ENCODE data around the gene S100A16.
A peak's percentile ranks its signal among the peaks of the same experiment; 100 is the strongest.

S100A16 gene

DNA sequence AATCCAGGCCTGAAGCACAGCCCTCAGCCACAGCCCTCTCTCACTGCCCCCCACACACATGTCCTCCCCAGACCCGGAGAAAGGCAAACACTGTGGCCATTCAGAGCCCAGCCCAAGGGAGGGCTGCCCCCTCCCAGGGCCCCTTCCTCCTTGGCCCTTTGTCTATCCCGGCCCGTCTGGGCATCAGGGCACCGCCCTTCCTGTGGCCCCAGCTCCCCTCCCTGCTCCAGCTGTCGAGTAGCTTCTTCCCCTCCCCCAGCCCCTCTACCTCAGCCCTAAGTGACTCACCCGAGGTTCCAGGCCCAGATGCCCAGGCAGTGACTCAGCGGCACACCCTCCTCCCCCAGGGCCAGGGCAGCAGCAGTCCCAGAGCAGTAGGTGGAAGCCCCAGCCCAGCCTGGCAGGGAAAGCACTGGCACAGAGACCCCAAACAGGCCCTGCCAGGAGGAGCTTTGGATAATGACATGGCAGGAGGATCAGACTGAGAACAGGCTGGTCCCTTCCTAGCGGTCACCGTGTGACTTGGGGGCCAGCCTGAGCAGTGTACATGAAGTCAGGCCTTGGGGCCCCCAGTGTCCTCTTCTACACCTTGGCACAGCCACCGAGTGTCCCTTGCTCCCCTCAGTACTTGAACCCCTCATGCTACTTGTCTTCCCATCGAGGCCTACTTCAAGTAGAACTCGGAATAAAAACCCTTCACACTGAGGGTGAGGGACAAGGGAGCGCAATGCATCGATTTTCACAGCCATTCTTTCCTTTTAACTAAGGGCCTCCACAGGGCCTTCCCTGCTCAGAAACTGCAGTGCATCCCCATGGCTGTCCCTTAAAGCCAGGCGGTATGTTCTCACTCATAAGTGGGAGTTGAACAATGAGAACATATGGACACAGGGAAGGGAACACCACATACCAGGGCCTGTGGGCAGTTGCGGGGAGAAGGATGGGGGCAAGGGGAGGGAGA, 46.2 kb downstream of the S100A16 start:
- peak overlapping the region; percentile 86 for H3K18ac ChIP-seq (ENCODE audit: low read length)
- peak overlapping the region; percentile 9 for H2AK5ac ChIP-seq (ENCODE audit: low read depth, low read length)
- DNase-seq (ENCODE audit: low spot score): peak; percentile 54
- no peak overlapping the region for H3K23ac ChIP-seq (ENCODE audit: low read depth, low read length, poor library complexity)
- peak overlapping the region; percentile 5 for H2BK12ac ChIP-seq (ENCODE audit: low read length)
- no peaks in the 10 kb centered on the region for H3K79me1 ChIP-seq (ENCODE audit: low read depth, low read length)
- no peak overlapping the region for H3K9ac ChIP-seq (ENCODE audit: low read depth, low read length, poor library complexity)
- no peak overlapping the region for H4K91ac ChIP-seq (ENCODE audit: low read depth, low read length, poor library complexity)
- no peak overlapping the region for H4K8ac ChIP-seq (ENCODE audit: low read depth, low read length)
- H3K4ac ChIP-seq (ENCODE audit: low read length): no peak overlapping the region
- H2AFZ ChIP-seq (ENCODE audit: low read length): peak overlapping the region; percentile 96
- H3K36me3 ChIP-seq (replicated peaks in 1 of 2; ENCODE audit: control insufficient read depth in 2 of 2, insufficient read depth in 2 of 2, low read length in 2 of 2): no peaks in the 10 kb centered on the region
- WGBS, 2 donors (ENCODE audit: extremely low coverage in 2 of 2, insufficient read length in 2 of 2, insufficient replicate concordance in 1 of 2): no CpG with 5 or more reads among the region's 16 CpGs
- no peaks in the 10 kb centered on the region for H3K27me3 ChIP-seq (ENCODE audit: control insufficient read depth in 3 of 3, insufficient read depth in 3 of 3, low read depth in 1 of 3, low read length in 3 of 3)
- H3K9me3 ChIP-seq (replicated peaks in 1 of 2; ENCODE audit: control insufficient read depth in 2 of 2, insufficient read depth in 1 of 2, low read depth in 1 of 2, low read length in 2 of 2): no peaks in the 10 kb centered on the region
- peaks cover 22 to 26% of the 10 kb centered on the region in 2 donors for H3K4me1 ChIP-seq (ENCODE audit: control insufficient read depth in 2 of 2, insufficient read depth in 1 of 2, low read depth in 1 of 2, low read length in 2 of 2)
- peak overlapping the region; percentile 4 for H3K27ac ChIP-seq (replicated peaks; ENCODE audit: low read length)
- no peak overlapping the region for H3K14ac ChIP-seq (ENCODE audit: low read length)
- H2BK120ac ChIP-seq (ENCODE audit: low read depth, low read length): peak overlapping the region; percentile 21
- no peak overlapping the region for H2BK5ac ChIP-seq (ENCODE audit: low read length)
- H2BK15ac ChIP-seq (ENCODE audit: low read length): peak overlapping the region; percentile 34
- no peak overlapping the region for H3K4me3 ChIP-seq (ENCODE audit: low read length in 2 of 2)
- H3K4me2 ChIP-seq (ENCODE audit: insufficient read depth, low read length, poor library complexity, severe bottlenecking): no peak overlapping the region

DNA sequence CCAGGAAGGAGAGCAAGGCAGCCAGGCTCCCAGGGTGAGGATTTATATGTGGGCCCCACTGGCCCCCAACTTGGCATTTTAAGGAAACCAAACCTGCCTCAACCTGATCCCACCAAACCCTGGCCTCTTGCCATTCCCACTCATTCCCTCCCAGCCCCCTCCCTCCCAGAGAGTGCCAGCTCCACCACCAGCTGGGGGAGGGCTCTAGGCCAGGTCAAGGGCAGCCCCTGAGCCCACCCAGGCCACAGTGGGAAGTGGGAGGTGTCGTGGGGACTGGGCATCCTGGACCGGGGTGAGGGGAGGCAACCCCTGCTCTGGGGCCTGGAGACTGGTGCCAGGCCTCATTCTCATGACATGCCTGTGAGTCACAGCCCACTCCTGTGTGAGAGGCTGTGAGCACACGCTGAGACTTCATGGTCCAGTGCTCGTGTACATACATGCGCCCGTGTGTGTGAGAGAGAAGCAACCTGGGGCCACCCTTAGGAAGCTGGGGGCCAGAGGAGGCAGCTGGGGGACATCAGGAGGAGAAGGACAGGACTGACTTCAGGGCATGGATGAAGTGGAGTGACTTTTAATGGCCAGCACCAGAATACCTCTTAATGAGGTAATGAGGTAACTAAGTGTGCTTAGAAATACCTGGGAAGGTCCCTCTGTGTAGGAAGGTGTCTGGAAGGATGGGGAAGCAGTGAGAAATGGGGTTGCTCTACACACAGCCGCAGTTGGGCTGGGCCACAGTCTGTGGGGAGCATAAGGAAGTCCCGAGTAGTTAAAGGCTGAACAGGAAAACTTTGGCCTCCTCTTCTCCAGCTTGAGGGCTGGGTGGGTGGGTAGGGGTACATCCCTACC, 47.2 kb downstream of the S100A16 start, which contains the start of gene S100A2:
Gene S100A2 (minus strand): TSS at position 316 of the 846 bp plus-strand sequence. CDS start 1,967 bp downstream, outside the sequence.
- Histone ChIP-seq H2BK12ac (ENCODE audit: low read length) (peak within 1 kb of the TSS; percentile 25), H3K79me1 (ENCODE audit: low read depth, low read length) (no peaks in the 10 kb centered on the region), H2BK120ac (ENCODE audit: low read depth, low read length) (peak within 1 kb of the TSS; percentile 21), H2BK15ac (ENCODE audit: low read length) (peak within 1 kb of the TSS; percentile 86), H4K8ac (ENCODE audit: low read depth, low read length) (no peak within 1 kb of the TSS), H3K9ac (ENCODE audit: low read depth, low read length, poor library complexity) (no peak within 1 kb of the TSS), H3K27ac (replicated peaks; ENCODE audit: low read length) (peak within 1 kb of the TSS; percentile 4), H3K36me3 (replicated peaks in 1 of 2; ENCODE audit: control insufficient read depth in 2 of 2, insufficient read depth in 2 of 2, low read length in 2 of 2) (no peaks in the 10 kb centered on the region), H3K14ac (ENCODE audit: low read length) (no peak within 1 kb of the TSS), H3K4me1 (ENCODE audit: control insufficient read depth in 2 of 2, insufficient read depth in 1 of 2, low read depth in 1 of 2, low read length in 2 of 2) (peaks cover 22 to 26% of the 10 kb centered on the region in 2 donors), H4K91ac (ENCODE audit: low read depth, low read length, poor library complexity) (no peak within 1 kb of the TSS), H3K9me3 (replicated peaks in 1 of 2; ENCODE audit: control insufficient read depth in 2 of 2, insufficient read depth in 1 of 2, low read depth in 1 of 2, low read length in 2 of 2) (no peaks in the 10 kb centered on the region), H3K4me2 (ENCODE audit: insufficient read depth, low read length, poor library complexity, severe bottlenecking) (no peak within 1 kb of the TSS), H3K18ac (ENCODE audit: low read length) (peak within 1 kb of the TSS; percentile 94), H3K4me3 (ENCODE audit: low read length in 2 of 2) (no peak within 1 kb of the TSS), H3K4ac (ENCODE audit: low read length) (no peak within 1 kb of the TSS), H2AK5ac (ENCODE audit: low read depth, low read length) (peak within 1 kb of the TSS; percentile 9), H3K23ac (ENCODE audit: low read depth, low read length, poor library complexity) (no peak within 1 kb of the TSS), H3K27me3 (ENCODE audit: control insufficient read depth in 3 of 3, insufficient read depth in 3 of 3, low read depth in 1 of 3, low read length in 3 of 3) (peaks cover 0 to 3% (median 0%) of the 10 kb centered on the region in 3 experiments), H2AFZ (ENCODE audit: low read length) (peak within 1 kb of the TSS; percentile 96), H2BK5ac (ENCODE audit: low read length) (no peak within 1 kb of the TSS)
- no CpG with 5 or more reads among the region's 8 CpGs for WGBS, 2 donors (ENCODE audit: extremely low coverage in 2 of 2, insufficient read length in 2 of 2, insufficient replicate concordance in 1 of 2)
- no peak for DNase-seq (ENCODE audit: low spot score)

DNA sequence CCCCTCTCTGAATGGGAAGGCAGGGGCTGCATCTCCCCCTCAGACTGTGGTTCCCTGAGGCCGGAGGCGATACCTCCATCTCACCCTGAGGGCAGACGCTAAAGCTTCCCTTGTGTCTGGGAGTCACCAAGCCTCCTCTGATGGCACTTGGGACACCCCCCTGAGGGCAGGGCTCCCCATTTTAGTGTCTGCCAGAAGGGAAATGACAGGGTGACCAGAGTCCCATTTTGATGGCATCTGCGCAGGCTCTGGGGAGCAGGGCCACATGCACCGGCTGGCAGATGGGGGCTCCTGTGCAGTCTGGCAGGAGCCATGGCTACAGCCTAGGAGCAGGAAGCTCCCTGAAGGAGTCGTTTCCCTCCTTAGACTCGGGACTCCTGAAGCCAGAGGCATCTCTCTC, 48.9 kb downstream of the S100A16 start:
- Histone ChIP-seq H2AK5ac (ENCODE audit: low read depth, low read length) (peak overlapping the region; percentile 48), H3K23ac (ENCODE audit: low read depth, low read length, poor library complexity) (no peak overlapping the region), H4K8ac (ENCODE audit: low read depth, low read length) (no peak overlapping the region), H3K14ac (ENCODE audit: low read length) (no peak overlapping the region), H3K18ac (ENCODE audit: low read length) (peak overlapping the region; percentile 50), H2BK15ac (ENCODE audit: low read length) (peak overlapping the region; percentile 41), H3K27ac (replicated peaks; ENCODE audit: low read length) (no peak overlapping the region), H3K79me1 (ENCODE audit: low read depth, low read length) (no peaks in the 10 kb centered on the region), H2BK12ac (ENCODE audit: low read length) (peak overlapping the region; percentile 1), H3K4me1 (ENCODE audit: control insufficient read depth in 2 of 2, insufficient read depth in 1 of 2, low read depth in 1 of 2, low read length in 2 of 2) (peaks cover 22 to 26% of the 10 kb centered on the region in 2 donors), H2BK5ac (ENCODE audit: low read length) (no peak overlapping the region), H3K9ac (ENCODE audit: low read depth, low read length, poor library complexity) (no peak overlapping the region), H2AFZ (ENCODE audit: low read length) (peak overlapping the region; percentile 2), H3K4me3 (ENCODE audit: low read length in 2 of 2) (no peak overlapping the region), H3K36me3 (replicated peaks in 1 of 2; ENCODE audit: control insufficient read depth in 2 of 2, insufficient read depth in 2 of 2, low read length in 2 of 2) (no peaks in the 10 kb centered on the region), H4K91ac (ENCODE audit: low read depth, low read length, poor library complexity) (no peak overlapping the region), H3K4me2 (ENCODE audit: insufficient read depth, low read length, poor library complexity, severe bottlenecking) (no peak overlapping the region), H3K4ac (ENCODE audit: low read length) (no peak overlapping the region), H2BK120ac (ENCODE audit: low read depth, low read length) (no peak overlapping the region), H3K9me3 (replicated peaks in 1 of 2; ENCODE audit: control insufficient read depth in 2 of 2, insufficient read depth in 1 of 2, low read depth in 1 of 2, low read length in 2 of 2) (no peaks in the 10 kb centered on the region), H3K27me3 (ENCODE audit: control insufficient read depth in 3 of 3, insufficient read depth in 3 of 3, low read depth in 1 of 3, low read length in 3 of 3) (peaks cover 0 to 3% (median 0%) of the 10 kb centered on the region in 3 experiments)
- DNase-seq (ENCODE audit: low spot score): no peak
- WGBS, 2 donors (ENCODE audit: extremely low coverage in 2 of 2, insufficient read length in 2 of 2, insufficient replicate concordance in 1 of 2): no CpG with 5 or more reads among the region's 7 CpGs

All from neuronal stem cell (in vitro differentiated cells).